ENCODE measurements around the gene EML1. TPM values are rescaled to one million over a fixed set of nuclear protein-coding genes. Genes with fewer than 3 reads are reported as not detected.

EML1 gene
- total RNA-seq, 6 experiments from 2014 or later: 3.3 to 6.8 (median 4.5) TPM

- no peak for TF ChIP-seq POLR2A (IDR thresholded peaks at IDR 0.05)
- peak; percentile 80 to 91 (median 85) for TF ChIP-seq CTCF (IDR thresholded peaks at IDR 0.05)
- ATAC-seq: peak; percentile 91 to 97 (median 94)
- H3K27ac ChIP-seq: no peak overlapping the region
- intact Hi-C loops (cut with DNase I): loop anchor here in 1 of 2 donors (10.0 kb wide), 1 partner anchor 132 kb away; no protein-coding TSS in a partner anchor
- peaks cover 0 to 29% (median 11%) of the 10 kb centered on the region in 4 donors for H3K4me1 ChIP-seq
- no peaks in the 10 kb centered on the region for H3K27me3 ChIP-seq
- no peak for DNase-seq
- no peaks in the 10 kb centered on the region for H3K9me3 ChIP-seq
- H3K4me3 ChIP-seq: no peak overlapping the region
- WGBS (ENCODE audit: insufficient coverage, low coverage, low lambda C conversion rate, missing lambda C conversion rate): 16% methylated on average over 5 of the region's 5 CpGs
- no peaks in the 10 kb centered on the region for H3K36me3 ChIP-seq
Observed at GRCh38 chr14:99982537-99983250, 189.5 kb downstream of the EML1 start.

- TF ChIP-seq CTCF (IDR thresholded peaks at IDR 0.05): no peak
- TF ChIP-seq POLR2A (IDR thresholded peaks at IDR 0.05): no peak
- H3K36me3 ChIP-seq: no peaks in the 10 kb centered on the region
- no peak overlapping the region for H3K4me3 ChIP-seq
- H3K9me3 ChIP-seq: no peaks in the 10 kb centered on the region
- intact Hi-C loops (cut with DNase I): loop anchor here in 1 of 2 donors (10.0 kb wide), 1 partner anchor 131 kb away; no protein-coding TSS in a partner anchor
- H3K4me1 ChIP-seq: peaks cover 0 to 29% (median 11%) of the 10 kb centered on the region in 4 donors
- DNase-seq (no peak), ATAC-seq (no peak)
- H3K27me3 ChIP-seq: no peaks in the 10 kb centered on the region
- 86% methylated on average over 4 of the region's 4 CpGs for WGBS (ENCODE audit: insufficient coverage, low coverage, low lambda C conversion rate, missing lambda C conversion rate)
- H3K27ac ChIP-seq: no peak overlapping the region
Observed at GRCh38 chr14:99983251-99984015, 190.2 kb downstream of the EML1 start.

GRCh38 chr14:99984036-99984435 lies 190.8 kb downstream of the EML1 start:
- intact Hi-C loops (cut with DNase I): loop anchor here in 1 of 2 donors (10.0 kb wide), 1 partner anchor 131 kb away; no protein-coding TSS in a partner anchor
- Histone ChIP-seq H3K9me3 (no peaks in the 10 kb centered on the region), H3K4me1 (peaks cover 0 to 29% (median 11%) of the 10 kb centered on the region in 4 donors), H3K36me3 (no peaks in the 10 kb centered on the region), H3K27me3 (no peaks in the 10 kb centered on the region), H3K27ac (no peak overlapping the region), H3K4me3 (no peak overlapping the region)
- DNase-seq (no peak), ATAC-seq (no peak)
- no peak for TF ChIP-seq CTCF (IDR thresholded peaks at IDR 0.05)
- no peak for TF ChIP-seq POLR2A (IDR thresholded peaks at IDR 0.05)
- WGBS (ENCODE audit: insufficient coverage, low coverage, low lambda C conversion rate, missing lambda C conversion rate): 20% methylated on average over 3 of the region's 3 CpGs

- ATAC-seq (no peak), DNase-seq (no peak)
- TF ChIP-seq POLR2A (IDR thresholded peaks at IDR 0.05): no peak
- no peak for TF ChIP-seq CTCF (IDR thresholded peaks at IDR 0.05)
- Histone ChIP-seq H3K9me3 (no peaks in the 10 kb centered on the region), H3K4me1 (peaks cover 0 to 18% (median 8%) of the 10 kb centered on the region in 4 donors), H3K27ac (no peak overlapping the region), H3K27me3 (no peaks in the 10 kb centered on the region), H3K36me3 (no peaks in the 10 kb centered on the region), H3K4me3 (no peak overlapping the region)
- intact Hi-C loops (cut with DNase I): loop anchor here in 1 of 2 donors (10.0 kb wide), 1 partner anchor 128 kb away; no protein-coding TSS in a partner anchor
- 100% methylated on average over 2 of the region's 2 CpGs for WGBS (ENCODE audit: insufficient coverage, low coverage, low lambda C conversion rate, missing lambda C conversion rate)
Observed at GRCh38 chr14:99986396-99986795, 193.2 kb downstream of the EML1 start.

Measured in right lobe of liver (tissue), 6 donors.